CD4-positive, alpha-beta T cell (primary cell): ENCODE data around the gene HIGD1A. TPM values are rescaled to one million over a fixed set of nuclear protein-coding genes. Genes with fewer than 3 reads are reported as not detected.

Source experiments
- ATAC-seq: fragments of 200-7000 bp; cut with Tn5 transposase; one replicate; pipeline ENCODE4 v1.10.0; 2022; ENCODE audit warnings: mild to moderate bottlenecking; ENCODE audit not compliant: poor library complexity
- CTCF ChIA-PET: fragments of 350-600 bp; sonication (Branson Sonifier 250); formaldehyde crosslinking; loops from one replicate; lab custom pipeline; 2021; ENCODE audit warnings: antibody characterized with exemption, inconsistent platforms; lab: Charles Lee
- POLR2A ChIA-PET: fragments of 350-600 bp; sonication (Branson Sonifier 250); formaldehyde crosslinking; loops from one replicate; lab custom pipeline; 2021; ENCODE audit warnings: antibody characterized with exemption, inconsistent platforms; lab: Charles Lee
- DNase-seq, 14 experiments: peaks; one replicate each; pipeline ENCODE4 v3.0.0-alpha.2; 2013 to 2020; ENCODE audit warnings: mixed read lengths in 2 of 14
- H3K27ac ChIP-seq, 2 donors: one replicate each; pipeline versions ENCODE4 v1.5.1 to v1.7.0; 2013; ENCODE audit warnings: low read length in 2 of 2, low read depth in 1 of 2, mild to moderate bottlenecking in 1 of 2
- H3K27me3 ChIP-seq, 2 experiments: 1 replicate in 1 of 2; 2 replicates in 1 of 2; pipeline versions ENCODE4 v1.6.1 to v1.7.0; 2013; ENCODE audit warnings: low read length in 2 of 2, control low read depth in 1 of 2, mild to moderate bottlenecking in 1 of 2, moderate library complexity in 1 of 2; ENCODE audit not compliant: insufficient read depth in 2 of 2, control insufficient read depth in 1 of 2
- H3K36me3 ChIP-seq: one replicate; pipeline ENCODE4 v1.6.1; 2013; ENCODE audit warnings: low read length, control low read depth; ENCODE audit not compliant: insufficient read depth
- H3K4me1 ChIP-seq: one replicate; pipeline ENCODE4 v1.6.1; 2013; ENCODE audit warnings: low read length, control low read depth; ENCODE audit not compliant: insufficient read depth
- H3K4me3 ChIP-seq: one replicate; pipeline ENCODE4 v1.5.1; 2013; ENCODE audit warnings: mild to moderate bottlenecking, low read length, moderate library complexity
- H3K9me3 ChIP-seq, 2 experiments: 1 replicate in 1 of 2; 2 replicates in 1 of 2; pipeline versions ENCODE4 v1.6.1 to v1.7.0; 2013; ENCODE audit warnings: low read length in 2 of 2, mild to moderate bottlenecking in 2 of 2, control low read depth in 1 of 2, moderate library complexity in 1 of 2; ENCODE audit not compliant: control insufficient read depth in 1 of 2, insufficient read depth in 1 of 2
- H3K27ac Mint-ChIP-seq: one replicate; pipeline ENCODE4 v1.8.0; 2020; ENCODE audit warnings: mixed read lengths
- H3K27me3 Mint-ChIP-seq: one replicate; pipeline ENCODE4 v1.8.0; 2021; ENCODE audit warnings: mixed read lengths
- H3K36me3 Mint-ChIP-seq: one replicate; pipeline ENCODE4 v1.8.0; 2021; ENCODE audit warnings: low read depth, mixed read lengths
- H3K4me1 Mint-ChIP-seq: one replicate; pipeline ENCODE4 v1.8.0; 2021; ENCODE audit warnings: low read depth, mixed read lengths
- H3K4me3 Mint-ChIP-seq: one replicate; pipeline ENCODE4 v1.8.0; 2020; ENCODE audit warnings: mild to moderate bottlenecking, mixed read lengths
- H3K9me3 Mint-ChIP-seq: one replicate; pipeline ENCODE4 v1.8.0; 2020; ENCODE audit warnings: mixed read lengths
- intact Hi-C, 2 experiments: fragments of 100-400 bp; cut with DNase I in 1 of 2; cut with micrococcal nuclease in 1 of 2; formaldehyde crosslinking; loops; one replicate each; pipeline versions ENCODE4 v1.15.1 to v1.9.0; 2023 to 2025; cut with DNase I, micrococcal nuclease
- total RNA-seq, 174 experiments: library from RNA in 2 of 174; stranded (reverse) in 2 of 174; gene quantifications; one replicate each; pipeline ENCODE4 v1.2.3 and lab custom pipeline; 2021 to 2026
- TF ChIP-seq, protein P1 (sequence below): fragments of 200-600 bp; IDR thresholded peaks from one replicate; pipeline ENCODE4 v1.8.0; 2022; ENCODE audit warnings: antibody characterized with exemption, mild to moderate bottlenecking

HIGD1A gene
- total RNA-seq, 2 experiments from 2014 or later = 9.3 to 11.3 TPM

DNA sequence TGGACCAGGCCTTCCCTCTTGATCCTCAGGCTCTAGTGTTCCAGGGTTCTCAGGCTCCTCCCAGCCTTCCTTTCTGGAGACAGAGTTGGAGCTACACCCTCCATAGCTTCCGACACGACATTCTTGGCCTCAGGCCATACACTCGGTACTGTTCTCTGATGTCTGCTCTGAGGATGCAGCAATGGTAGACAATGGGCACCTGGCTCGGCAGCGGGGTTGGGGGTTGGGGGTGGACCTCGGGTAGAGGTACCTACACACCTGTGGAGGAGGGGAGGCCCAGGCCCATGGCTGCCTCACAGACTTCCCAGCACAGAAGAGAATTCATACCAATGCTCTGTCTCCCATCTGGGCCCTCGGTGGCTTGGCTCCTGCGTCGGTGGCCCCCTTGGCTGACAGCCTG is 52.7 kb downstream of the HIGD1A start:
- H3K4me1 Mint-ChIP-seq = peaks cover 40% of the 10 kb centered on the region
- intact Hi-C loops = loop anchor here in 1 of 2 experiments (5.0 kb wide), 2 partner anchors 249 to 504 kb away; partner anchors contain the start of gene VIPR1
- Histone ChIP-seq H3K9me3 (no peaks in the 10 kb centered on the region), H3K4me1 (peaks cover 40% of the 10 kb centered on the region), H3K27ac (no peak overlapping the region), H3K4me3 (no peak overlapping the region), H3K27me3 (no peaks in the 10 kb centered on the region), H3K36me3 (no peaks in the 10 kb centered on the region)
- CTCF ChIA-PET = no interaction called here
- no peaks in the 10 kb centered on the region for H3K36me3 Mint-ChIP-seq
- no peak overlapping the region for H3K27ac Mint-ChIP-seq
- ATAC-seq = no peak
- H3K4me3 Mint-ChIP-seq = no peak overlapping the region
- no peaks in the 10 kb centered on the region for H3K9me3 Mint-ChIP-seq
- H3K27me3 Mint-ChIP-seq = no peaks in the 10 kb centered on the region
- DNase-seq = no peak
- TF ChIP-seq, protein P1, sequence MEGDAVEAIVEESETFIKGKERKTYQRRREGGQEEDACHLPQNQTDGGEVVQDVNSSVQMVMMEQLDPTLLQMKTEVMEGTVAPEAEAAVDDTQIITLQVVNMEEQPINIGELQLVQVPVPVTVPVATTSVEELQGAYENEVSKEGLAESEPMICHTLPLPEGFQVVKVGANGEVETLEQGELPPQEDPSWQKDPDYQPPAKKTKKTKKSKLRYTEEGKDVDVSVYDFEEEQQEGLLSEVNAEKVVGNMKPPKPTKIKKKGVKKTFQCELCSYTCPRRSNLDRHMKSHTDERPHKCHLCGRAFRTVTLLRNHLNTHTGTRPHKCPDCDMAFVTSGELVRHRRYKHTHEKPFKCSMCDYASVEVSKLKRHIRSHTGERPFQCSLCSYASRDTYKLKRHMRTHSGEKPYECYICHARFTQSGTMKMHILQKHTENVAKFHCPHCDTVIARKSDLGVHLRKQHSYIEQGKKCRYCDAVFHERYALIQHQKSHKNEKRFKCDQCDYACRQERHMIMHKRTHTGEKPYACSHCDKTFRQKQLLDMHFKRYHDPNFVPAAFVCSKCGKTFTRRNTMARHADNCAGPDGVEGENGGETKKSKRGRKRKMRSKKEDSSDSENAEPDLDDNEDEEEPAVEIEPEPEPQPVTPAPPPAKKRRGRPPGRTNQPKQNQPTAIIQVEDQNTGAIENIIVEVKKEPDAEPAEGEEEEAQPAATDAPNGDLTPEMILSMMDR = no peak
- POLR2A ChIA-PET = no interaction called here

DNA sequence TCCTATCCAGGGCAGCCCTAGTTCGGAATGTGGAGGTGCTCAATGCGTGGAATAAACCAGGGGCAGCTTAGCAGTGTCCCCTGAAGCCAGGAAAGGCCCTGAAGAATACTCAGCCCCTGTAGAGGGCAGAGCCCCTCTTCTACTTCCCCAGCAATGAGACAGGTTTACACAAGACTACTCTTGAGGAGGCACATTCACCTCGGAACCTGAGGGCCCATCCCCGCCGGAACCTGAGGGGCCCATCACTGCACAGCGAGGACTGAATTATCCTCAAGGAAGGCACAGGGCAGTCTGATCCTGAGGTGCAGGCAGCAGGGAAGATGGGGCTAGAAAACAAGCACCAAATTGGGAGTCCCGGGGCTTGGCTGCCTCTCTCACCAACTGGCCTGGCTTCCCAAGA is 53.5 kb downstream of the HIGD1A start:
- Histone ChIP-seq H3K27ac (no peak overlapping the region), H3K36me3 (no peaks in the 10 kb centered on the region), H3K27me3 (no peaks in the 10 kb centered on the region), H3K9me3 (no peaks in the 10 kb centered on the region), H3K4me1 (peaks cover 47% of the 10 kb centered on the region), H3K4me3 (no peak overlapping the region)
- no peaks in the 10 kb centered on the region for H3K36me3 Mint-ChIP-seq
- H3K4me1 Mint-ChIP-seq = peaks cover 45% of the 10 kb centered on the region
- CTCF ChIA-PET = no interaction called here
- H3K27me3 Mint-ChIP-seq = no peaks in the 10 kb centered on the region
- DNase-seq = no peak
- H3K27ac Mint-ChIP-seq = no peak overlapping the region
- no peak overlapping the region for H3K4me3 Mint-ChIP-seq
- TF ChIP-seq, protein P1 = no peak
- ATAC-seq = no peak
- no peaks in the 10 kb centered on the region for H3K9me3 Mint-ChIP-seq
- POLR2A ChIA-PET = no interaction called here
- intact Hi-C loops = loop anchor here in 1 of 2 experiments (5.0 kb wide), 2 partner anchors 249 to 504 kb away; partner anchors contain the start of gene VIPR1

- ATAC-seq (no peak), DNase-seq (peak in 4 of 14 experiments; percentile 10 to 41 (median 30))
- H3K4me3 ChIP-seq = no peak overlapping the region
- H3K27me3 ChIP-seq = no peaks in the 10 kb centered on the region
- Mint-ChIP-seq H3K27me3 (no peaks in the 10 kb centered on the region), H3K27ac (no peak overlapping the region), H3K36me3 (no peaks in the 10 kb centered on the region), H3K4me1 (peaks cover 44% of the 10 kb centered on the region), H3K4me3 (no peak overlapping the region), H3K9me3 (no peaks in the 10 kb centered on the region)
- H3K27ac ChIP-seq = no peak overlapping the region
- ChIA-PET CTCF (no interaction called here), POLR2A (no interaction called here)
- TF ChIP-seq, protein P1 = peak; percentile 21
- H3K9me3 ChIP-seq = no peaks in the 10 kb centered on the region
- intact Hi-C loops = loop anchor here in 1 of 2 experiments (5.0 kb wide), 3 partner anchors 167 to 502 kb away; partner anchors contain the start of genes SEC22C and VIPR1
- no peaks in the 10 kb centered on the region for H3K36me3 ChIP-seq
- peaks cover 49% of the 10 kb centered on the region for H3K4me1 ChIP-seq
These were observed 54.5 kb downstream of the HIGD1A start for GRCh38 chr3:42749753-42750231.
